Bronchial epithelial cell (primary cell): ENCODE measurements around the gene CELSR1. TPM values are rescaled to one million over a fixed set of nuclear protein-coding genes. Genes with fewer than 3 reads are reported as not detected.

Experiments
- DNase-seq: peaks from one replicate; pipeline ENCODE4 v3.0.0-alpha.2; 2010; ENCODE audit warnings: low read depth
- FAIRE-seq: peaks from 2 replicates; lab custom pipeline; 2011; peaks lifted over from hg19 to GRCh38; lab: Jason Lieb, UNC
- H3K27me3 ChIP-seq: 2 replicates; pipeline ENCODE4 v1.5.1; 2011; ENCODE audit warnings: low read length; ENCODE audit not compliant: control insufficient read depth, insufficient read depth
- H3K36me3 ChIP-seq: 2 replicates; pipeline ENCODE4 v1.5.1; 2011; ENCODE audit warnings: low read length; ENCODE audit not compliant: control insufficient read depth, insufficient read depth
- H3K4me3 ChIP-seq: 2 replicates; pipeline ENCODE4 v1.5.1; 2011; ENCODE audit warnings: mild to moderate bottlenecking, low read depth, low read length, control low read depth
- total RNA-seq: library from RNA; depleted of rRNA; stranded (reverse); fragments of >200 nt; gene quantifications from 2 replicates; pipeline ENCODE4 v1.2.1, GENCODE V29; 2014
- TF ChIP-seq, protein P1 (sequence below): IDR thresholded peaks from 2 replicates; pipeline ENCODE4 v1.5.1; 2011; ENCODE audit warnings: mild to moderate bottlenecking, moderate library complexity, low read length, control low read depth, inconsistent platforms; ENCODE audit not compliant: insufficient read depth, severe bottlenecking

The CELSR1 gene
- total RNA-seq, 1 donor from 2014 or later: 39.0 TPM

DNA sequence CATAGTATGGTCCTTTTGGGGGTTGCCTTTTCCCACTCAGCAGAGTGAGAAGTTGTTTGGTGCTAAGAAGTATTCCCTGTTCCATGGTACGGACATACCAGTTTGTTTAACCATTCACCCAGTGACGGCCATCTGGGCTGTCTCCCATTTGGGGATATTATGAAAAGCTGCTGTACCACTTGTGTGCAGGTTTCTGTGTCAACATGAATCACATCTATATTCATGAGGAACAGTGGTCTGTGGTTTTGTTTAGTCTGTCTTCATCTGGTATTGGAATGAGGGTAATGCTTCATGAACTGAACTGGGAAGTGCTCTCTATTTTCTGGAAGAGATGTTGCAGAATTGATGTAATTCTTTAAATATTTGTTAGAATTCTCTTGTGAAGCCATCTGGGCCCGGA lies 112.4 kb downstream of the CELSR1 start:
- TF ChIP-seq, protein P1, sequence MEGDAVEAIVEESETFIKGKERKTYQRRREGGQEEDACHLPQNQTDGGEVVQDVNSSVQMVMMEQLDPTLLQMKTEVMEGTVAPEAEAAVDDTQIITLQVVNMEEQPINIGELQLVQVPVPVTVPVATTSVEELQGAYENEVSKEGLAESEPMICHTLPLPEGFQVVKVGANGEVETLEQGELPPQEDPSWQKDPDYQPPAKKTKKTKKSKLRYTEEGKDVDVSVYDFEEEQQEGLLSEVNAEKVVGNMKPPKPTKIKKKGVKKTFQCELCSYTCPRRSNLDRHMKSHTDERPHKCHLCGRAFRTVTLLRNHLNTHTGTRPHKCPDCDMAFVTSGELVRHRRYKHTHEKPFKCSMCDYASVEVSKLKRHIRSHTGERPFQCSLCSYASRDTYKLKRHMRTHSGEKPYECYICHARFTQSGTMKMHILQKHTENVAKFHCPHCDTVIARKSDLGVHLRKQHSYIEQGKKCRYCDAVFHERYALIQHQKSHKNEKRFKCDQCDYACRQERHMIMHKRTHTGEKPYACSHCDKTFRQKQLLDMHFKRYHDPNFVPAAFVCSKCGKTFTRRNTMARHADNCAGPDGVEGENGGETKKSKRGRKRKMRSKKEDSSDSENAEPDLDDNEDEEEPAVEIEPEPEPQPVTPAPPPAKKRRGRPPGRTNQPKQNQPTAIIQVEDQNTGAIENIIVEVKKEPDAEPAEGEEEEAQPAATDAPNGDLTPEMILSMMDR: no peak
- H3K36me3 ChIP-seq: peaks cover 32% of the 10 kb centered on the region
- no peaks in the 10 kb centered on the region for H3K27me3 ChIP-seq
- H3K4me3 ChIP-seq: no peak overlapping the region
- DNase-seq: peak; percentile 73
- peak; percentile 23 for FAIRE-seq

DNA sequence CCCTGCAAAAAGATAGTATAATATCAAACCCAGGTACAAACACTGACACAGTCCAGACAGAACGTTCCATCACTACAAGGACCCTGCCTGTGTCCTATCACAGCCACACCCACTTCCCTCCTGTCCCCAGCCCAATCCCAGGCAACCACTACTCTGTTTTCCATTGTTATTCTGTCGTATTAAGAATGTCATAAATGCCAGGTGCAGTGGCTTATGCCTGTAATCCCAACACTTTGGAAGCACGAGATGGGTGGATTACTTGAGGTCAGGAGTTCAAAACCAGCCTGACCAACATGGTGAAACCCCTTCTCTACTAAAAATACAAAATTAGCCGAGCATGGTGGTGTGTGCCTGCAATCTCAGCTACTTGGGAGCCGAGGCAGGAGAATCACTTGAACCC lies 112.9 kb downstream of the CELSR1 start:
- no peak for DNase-seq
- Histone ChIP-seq H3K4me3 (no peak overlapping the region), H3K27me3 (no peaks in the 10 kb centered on the region), H3K36me3 (peaks cover 31% of the 10 kb centered on the region)
- TF ChIP-seq, protein P1: no peak
- no peak for FAIRE-seq

DNA sequence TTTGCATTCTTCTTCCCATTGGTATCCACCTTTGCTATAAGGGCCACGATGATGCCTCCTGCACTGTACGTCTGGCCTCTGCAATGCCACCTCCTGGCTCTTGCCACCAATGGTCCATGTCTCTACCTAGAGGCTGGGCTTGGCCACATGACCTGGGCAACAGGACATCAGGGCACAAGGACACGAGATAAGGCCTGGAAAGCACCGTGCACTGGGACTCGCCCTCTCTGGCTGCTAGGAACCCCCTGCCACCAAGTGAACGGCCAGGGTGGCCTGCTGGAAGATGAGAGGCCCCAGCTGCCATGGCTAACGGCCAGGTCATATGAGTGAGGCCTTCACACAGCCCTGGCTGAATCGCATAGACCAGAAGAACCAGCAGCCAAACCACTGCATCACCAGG lies 114.5 kb downstream of the CELSR1 start:
- Histone ChIP-seq H3K27me3 (no peaks in the 10 kb centered on the region), H3K36me3 (peaks cover 27% of the 10 kb centered on the region), H3K4me3 (no peak overlapping the region)
- TF ChIP-seq, protein P1: no peak
- DNase-seq (no peak), FAIRE-seq (peak; percentile 70)

DNA sequence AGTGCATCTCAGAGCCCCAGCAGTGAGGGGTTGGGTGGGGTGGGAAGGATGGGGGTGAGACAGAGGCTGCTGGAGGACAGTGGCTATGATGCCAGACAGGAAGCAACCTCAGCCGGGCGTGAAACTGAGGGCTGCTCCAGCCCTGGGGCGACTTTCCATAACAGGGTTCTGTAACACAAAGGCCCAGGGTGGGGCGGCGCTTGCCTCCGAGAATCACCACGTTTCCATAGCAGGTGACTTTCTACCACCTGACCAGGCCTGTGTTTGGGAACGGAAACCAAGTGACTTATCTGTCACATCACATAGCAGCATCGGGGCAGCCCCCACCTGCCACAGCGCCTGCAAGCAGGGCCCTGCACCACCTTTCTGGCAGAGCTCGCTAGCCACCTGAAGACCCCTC lies 116.2 kb downstream of the CELSR1 start:
- TF ChIP-seq, protein P1: no peak
- no peak overlapping the region for H3K4me3 ChIP-seq
- no peaks in the 10 kb centered on the region for H3K27me3 ChIP-seq
- H3K36me3 ChIP-seq: peaks cover 26% of the 10 kb centered on the region
- FAIRE-seq: no peak
- DNase-seq: no peak

DNA sequence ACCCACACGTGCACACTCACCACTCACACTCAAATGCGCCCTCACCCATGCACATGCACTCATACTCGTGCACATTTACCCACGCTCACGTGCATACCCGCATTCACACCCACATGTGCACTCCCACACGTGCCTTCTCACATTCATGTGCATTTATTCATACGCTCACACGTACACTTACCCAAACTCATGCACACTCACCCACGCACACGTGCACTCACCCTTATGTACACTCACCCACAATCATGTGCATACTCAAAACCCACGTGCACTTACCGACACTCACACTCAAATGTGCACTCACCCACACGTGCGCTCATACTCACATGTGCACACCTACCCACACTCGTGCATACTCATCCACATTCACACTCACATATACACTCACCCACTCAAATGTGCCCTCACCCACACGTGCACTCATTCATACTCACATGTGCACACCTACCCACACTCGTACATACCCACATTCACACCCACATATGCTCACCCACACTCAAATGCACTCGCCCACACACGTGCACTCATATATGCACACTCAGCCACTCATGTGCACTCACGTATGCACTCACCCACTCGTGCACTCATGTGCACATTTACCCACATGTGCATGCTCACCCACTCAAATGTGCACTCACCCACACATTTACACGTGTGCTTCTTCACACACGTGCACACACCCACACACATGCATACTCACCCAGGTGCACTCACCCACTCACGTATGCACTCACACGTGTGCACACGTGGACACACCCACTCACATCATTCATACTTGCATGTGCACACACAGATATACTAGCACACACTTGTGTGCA lies 117.5 kb downstream of the CELSR1 start:
- Histone ChIP-seq H3K4me3 (no peak overlapping the region), H3K27me3 (no peaks in the 10 kb centered on the region), H3K36me3 (peaks cover 28% of the 10 kb centered on the region)
- FAIRE-seq (peak; percentile 97), DNase-seq (no peak)
- TF ChIP-seq, protein P1: no peak
